GM12891 (cell line): ENCODE results near the gene SACS.
"Not testable (repeated sequence)": the region's sequence is repeated elsewhere in the genome, so short reads cannot be mapped to it uniquely, and the experiment has no call there.

Experiments
- PAX5 ChIP-seq: IDR thresholded peaks from 2 replicates; pipeline ENCODE4 v1.6.1; 2011; ENCODE audit warnings: low read length, moderate library complexity, mild to moderate bottlenecking; ENCODE audit not compliant: insufficient read depth, severe bottlenecking
- POLR2A ChIP-seq: IDR thresholded peaks from 2 replicates; pipeline ENCODE4 v1.6.1; 2011; ENCODE audit warnings: low read depth, low read length, control low read depth
- POLR2AphosphoS5 ChIP-seq: IDR thresholded peaks from 2 replicates; pipeline ENCODE4 v1.6.1; 2011; ENCODE audit warnings: low read depth, low read length, control low read depth
- TAF1 ChIP-seq: IDR thresholded peaks from 2 replicates; pipeline ENCODE4 v1.6.1; 2011; ENCODE audit warnings: low read depth, low read length, control low read depth

DNA sequence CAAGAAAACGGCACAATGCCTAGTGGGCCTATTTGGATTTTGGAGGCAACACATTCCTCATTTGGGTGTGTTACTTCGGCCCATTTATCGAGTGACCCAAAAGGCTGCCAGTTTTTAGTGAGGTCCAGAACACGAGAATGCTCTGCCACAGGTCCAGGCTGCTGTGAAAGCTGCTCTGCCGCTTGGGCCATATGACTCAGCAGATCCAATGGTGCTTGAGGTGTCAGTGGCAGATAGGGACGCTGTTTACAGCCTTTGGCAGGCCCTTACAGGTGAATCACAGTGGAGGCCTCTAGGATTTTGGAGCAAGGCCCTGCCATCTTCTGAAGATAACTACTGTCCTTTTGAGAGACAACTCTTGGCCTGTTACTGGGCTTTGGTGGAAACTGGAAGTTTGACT lies 118.7 kb downstream of the SACS start:
- TF ChIP-seq POLR2A, PAX5, POLR2AphosphoS5, TAF1: not testable (repeated sequence)
